GM10266 (cell line): ENCODE data around the gene DEXI.

ENCODE experiments used
- DNase-seq: peaks from one replicate; pipeline ENCODE4 v3.0.0; 2012; ENCODE audit errors: extremely low spot score
- TF ChIP-seq, protein P1 (sequence below): IDR thresholded peaks from 2 replicates; pipeline ENCODE4 v1.5.1; 2012; ENCODE audit warnings: mild to moderate bottlenecking, low read depth; ENCODE audit not compliant: control insufficient read depth, insufficient read depth; ENCODE audit errors: missing control alignments

Gene DEXI

DNA sequence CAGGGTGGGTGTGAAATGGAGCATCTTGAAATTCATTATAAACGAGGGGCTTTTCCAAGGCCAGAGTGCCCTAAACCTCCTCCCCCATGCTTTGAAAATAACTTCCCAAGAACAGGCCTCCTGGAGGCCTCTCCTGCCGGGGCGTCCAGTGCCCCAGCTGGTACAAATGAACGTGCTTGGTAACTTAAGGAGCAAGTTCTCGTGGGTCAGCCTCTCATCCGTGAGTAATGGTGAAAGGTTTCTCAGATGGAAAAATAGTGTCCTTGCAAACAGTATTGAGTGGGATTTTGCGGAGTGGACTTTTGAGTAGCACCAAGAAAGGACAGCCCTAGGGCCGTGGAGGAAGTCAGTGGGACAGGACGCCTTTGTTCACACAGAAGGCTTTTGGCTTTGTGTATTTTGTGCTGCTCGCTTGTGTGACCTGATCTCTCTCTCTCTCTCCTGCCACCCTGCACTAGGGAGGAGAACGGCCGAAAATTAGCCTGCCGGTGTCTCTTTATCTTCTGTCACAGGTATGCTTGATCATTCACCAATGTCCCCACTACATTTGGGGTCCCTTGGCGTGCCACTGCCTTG, 36.7 kb upstream of the DEXI start:
- TF ChIP-seq, protein P1, sequence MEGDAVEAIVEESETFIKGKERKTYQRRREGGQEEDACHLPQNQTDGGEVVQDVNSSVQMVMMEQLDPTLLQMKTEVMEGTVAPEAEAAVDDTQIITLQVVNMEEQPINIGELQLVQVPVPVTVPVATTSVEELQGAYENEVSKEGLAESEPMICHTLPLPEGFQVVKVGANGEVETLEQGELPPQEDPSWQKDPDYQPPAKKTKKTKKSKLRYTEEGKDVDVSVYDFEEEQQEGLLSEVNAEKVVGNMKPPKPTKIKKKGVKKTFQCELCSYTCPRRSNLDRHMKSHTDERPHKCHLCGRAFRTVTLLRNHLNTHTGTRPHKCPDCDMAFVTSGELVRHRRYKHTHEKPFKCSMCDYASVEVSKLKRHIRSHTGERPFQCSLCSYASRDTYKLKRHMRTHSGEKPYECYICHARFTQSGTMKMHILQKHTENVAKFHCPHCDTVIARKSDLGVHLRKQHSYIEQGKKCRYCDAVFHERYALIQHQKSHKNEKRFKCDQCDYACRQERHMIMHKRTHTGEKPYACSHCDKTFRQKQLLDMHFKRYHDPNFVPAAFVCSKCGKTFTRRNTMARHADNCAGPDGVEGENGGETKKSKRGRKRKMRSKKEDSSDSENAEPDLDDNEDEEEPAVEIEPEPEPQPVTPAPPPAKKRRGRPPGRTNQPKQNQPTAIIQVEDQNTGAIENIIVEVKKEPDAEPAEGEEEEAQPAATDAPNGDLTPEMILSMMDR = no peak
- DNase-seq = no peak

DNA sequence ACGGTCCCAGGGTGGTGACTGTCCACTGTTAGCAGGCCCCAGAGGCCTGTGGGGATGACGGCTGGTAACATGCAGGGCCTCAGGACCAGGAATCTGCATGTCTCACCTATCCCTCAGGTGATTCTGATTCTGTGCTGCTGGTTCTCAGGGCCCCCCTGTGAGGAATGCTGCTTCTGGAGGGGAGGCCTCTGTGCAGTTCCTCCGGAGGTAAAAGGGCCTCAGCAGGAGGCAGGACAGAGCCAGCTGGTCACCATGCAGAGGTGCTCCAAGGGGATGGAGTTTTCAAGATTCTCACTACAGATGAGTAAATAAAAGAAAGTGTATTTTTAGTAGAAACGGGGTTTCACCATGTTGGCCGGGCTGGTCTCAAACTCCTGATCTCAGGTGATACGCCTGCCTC, 35.9 kb upstream of the DEXI start:
- TF ChIP-seq, protein P1 = no peak
- no peak for DNase-seq

DNA sequence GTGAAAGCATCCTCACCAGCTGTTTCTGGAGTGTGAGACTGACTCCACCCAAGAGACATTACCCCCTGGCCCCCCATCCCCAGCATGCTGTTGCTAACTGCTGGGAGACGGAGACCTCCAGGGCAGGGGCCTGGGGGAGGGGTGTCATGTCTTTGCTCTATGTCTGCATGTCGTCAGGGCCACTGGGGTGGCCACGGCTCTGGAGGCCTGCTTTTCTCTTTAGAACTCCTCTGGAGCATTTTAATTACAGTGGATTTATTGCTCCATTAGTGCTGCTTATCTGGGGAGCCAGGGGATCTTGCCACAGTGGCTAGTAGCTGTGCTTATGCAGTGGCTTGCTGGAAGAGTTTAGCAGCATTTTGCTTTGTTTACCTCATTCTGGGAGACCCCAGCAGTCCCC, 34.4 kb upstream of the DEXI start:
- TF ChIP-seq, protein P1 = no peak
- no peak for DNase-seq

DNA sequence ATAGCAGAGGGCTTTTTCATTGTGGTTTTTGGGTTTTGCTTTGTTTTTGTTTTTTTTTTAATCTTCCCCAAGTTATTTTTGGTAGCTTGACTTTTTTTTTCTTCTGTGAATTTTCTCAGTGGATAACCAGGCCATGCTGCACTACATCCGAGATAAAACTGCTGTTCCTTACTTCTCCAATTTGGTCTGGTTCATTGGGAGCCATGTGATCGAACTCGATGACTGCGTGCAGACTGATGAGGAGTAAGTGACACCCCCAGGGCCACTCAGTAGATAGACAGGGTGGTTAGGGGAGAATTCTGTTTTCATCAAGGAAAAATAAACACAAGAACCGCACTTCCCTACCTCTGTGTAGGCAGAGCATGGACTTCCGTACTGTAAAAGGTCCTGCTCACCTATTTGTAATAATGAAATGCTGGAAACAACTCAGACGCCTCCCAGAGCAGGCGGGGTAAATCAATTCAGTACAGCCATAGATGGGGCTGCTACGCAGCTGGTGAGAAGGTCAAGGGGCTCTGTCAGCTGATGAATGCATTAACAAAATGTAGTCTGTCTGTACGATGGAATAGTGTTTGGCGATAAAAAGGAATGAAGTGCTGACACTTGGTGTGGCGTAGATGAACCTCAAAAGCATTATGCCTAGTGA, 30.7 kb upstream of the DEXI start:
- TF ChIP-seq, protein P1 = no peak
- no peak for DNase-seq

DNA sequence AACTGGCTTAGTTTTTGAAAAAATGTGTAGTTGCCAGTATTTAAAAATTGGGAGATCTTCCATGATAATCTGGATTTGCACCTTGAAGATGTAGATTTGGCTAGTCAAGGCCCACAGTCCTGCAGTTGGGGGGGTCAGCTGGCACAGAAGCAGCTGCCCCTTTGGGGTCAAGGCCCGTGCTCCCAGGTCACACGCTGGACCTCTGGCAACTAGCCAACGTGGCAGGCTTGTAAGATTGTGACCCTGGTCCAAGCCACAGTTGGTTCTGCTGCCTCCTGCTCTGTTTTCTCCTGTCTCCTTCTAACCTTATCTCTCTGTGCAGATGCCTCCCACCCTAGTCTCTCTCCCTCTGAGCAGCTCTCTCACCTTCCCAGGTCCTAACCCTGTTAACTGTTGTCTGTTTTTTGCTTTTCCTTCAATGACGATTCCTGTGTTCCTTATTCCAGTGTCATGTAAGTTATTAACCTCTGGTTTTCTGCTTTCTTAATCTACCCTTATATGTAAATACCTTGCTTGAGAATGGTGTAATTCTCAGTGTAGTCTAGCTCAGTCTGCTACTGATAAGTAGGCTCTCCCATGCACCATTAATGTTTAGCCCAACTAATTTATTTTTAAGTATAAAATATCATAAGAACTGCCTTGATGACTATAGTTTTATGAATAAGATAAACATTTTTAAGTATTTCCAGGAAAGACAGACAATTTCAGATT, 30.0 kb upstream of the DEXI start:
- DNase-seq = no peak
- TF ChIP-seq, protein P1 = no peak

DNA sequence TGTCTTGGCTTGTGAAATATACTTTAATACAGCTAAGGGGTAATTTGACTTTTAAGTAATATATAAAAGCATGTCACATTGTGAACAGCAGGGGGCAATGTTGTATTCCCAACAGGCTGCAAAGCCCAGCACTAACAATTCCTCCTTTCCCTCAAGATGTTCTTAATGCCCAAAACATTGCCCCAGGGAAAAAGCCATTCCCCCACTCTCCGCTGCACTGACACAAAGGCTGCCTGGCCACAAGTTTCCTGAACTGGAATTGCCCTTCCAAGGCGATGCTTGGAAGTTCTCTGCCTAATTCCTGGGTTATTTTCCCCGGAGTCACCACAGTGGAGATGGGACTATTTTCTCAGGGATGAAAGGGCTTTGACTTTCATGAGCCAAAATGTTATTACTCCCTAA, 29.3 kb upstream of the DEXI start:
- TF ChIP-seq, protein P1 = peak; percentile 62
- DNase-seq = peak; percentile 32

DNA sequence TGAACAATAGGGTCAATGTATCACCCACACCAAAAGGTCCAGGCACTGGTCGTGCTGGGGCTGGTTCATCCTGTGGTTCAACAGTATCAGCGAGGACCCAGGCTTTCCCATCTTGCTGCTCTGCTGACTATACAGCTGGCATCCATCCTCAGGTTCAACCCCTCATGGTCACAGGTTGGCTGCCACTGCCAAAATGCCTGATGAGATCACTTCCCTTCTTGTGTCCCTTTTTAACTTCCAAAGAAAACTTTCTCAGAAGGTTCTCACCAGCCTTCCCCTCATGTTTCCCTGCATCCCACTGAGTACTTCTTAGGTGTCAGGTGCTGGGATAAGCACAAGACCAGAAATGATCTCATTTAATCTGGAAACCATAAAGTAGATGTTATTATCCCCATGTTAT, 27.8 kb upstream of the DEXI start:
- no peak for DNase-seq
- TF ChIP-seq, protein P1 = no peak
